ENCODE results near the gene FRAS1. TPM values are rescaled to one million over a fixed set of nuclear protein-coding genes. Genes with fewer than 3 reads are reported as not detected.

Gene FRAS1
- total and polyA plus RNA-seq, 2 of the 8 experiments (the other 6 are each of a cell fraction or from before 2014, with no cell fraction given), result 38.5 to 109 TPM

GRCh38 chr4:78165758-78166157, 108.6 kb downstream of the FRAS1 start:
- Histone ChIP-seq H4K5ac (ENCODE audit: insufficient read length, low read depth, low read length) (no peak overlapping the region), H3K27ac (ENCODE audit: low read depth, low read length) (no peak overlapping the region), H2BK120ac (replicated peaks; ENCODE audit: low read depth, low read length) (no peak overlapping the region), H4K91ac (replicated peaks; ENCODE audit: insufficient read length, low read length) (no peak overlapping the region), H3K14ac (ENCODE audit: insufficient read length) (no peak overlapping the region), H2AFZ (ENCODE audit: low read length) (no peak overlapping the region), H3K4me2 (ENCODE audit: insufficient read depth in 1 of 2, low read depth in 2 of 2, low read length in 2 of 2) (no peak overlapping the region), H3K56ac (replicated peaks; ENCODE audit: insufficient read length, low read depth, low read length) (no peak overlapping the region), H3K27me3 (replicated peaks in 1 of 4; ENCODE audit: control insufficient read depth in 3 of 4, extremely low read depth in 1 of 4, insufficient read depth in 3 of 4, low read length in 3 of 4) (no peaks in the 10 kb centered on the region), H2BK20ac (ENCODE audit: low read length) (no peak overlapping the region), H3K79me2 (ENCODE audit: control insufficient read depth in 1 of 2, insufficient read depth in 2 of 2, low read length in 2 of 2) (peaks cover 0 to 99% of the 10 kb centered on the region in 2 experiments; a peak in 3 of 4 replicates), H2AK5ac (ENCODE audit: low read depth, low read length) (no peak overlapping the region), H3K9me3 (ENCODE audit: insufficient read depth in 2 of 2, low read depth in 1 of 2, low read length in 1 of 2) (no peaks in the 10 kb centered on the region), H3K4me1 (replicated peaks in 1 of 4; ENCODE audit: control insufficient read depth in 3 of 4, insufficient read depth in 4 of 4, low read length in 3 of 4) (peaks cover 4 to 23% (median 15%) of the 10 kb centered on the region in 4 experiments; a peak in 5 of 7 replicates), H2BK12ac (ENCODE audit: low read depth, low read length) (no peak overlapping the region), H3K23me2 (ENCODE audit: low read depth, low read length) (no peaks in the 10 kb centered on the region), H2BK15ac (ENCODE audit: low read length) (no peak overlapping the region), H3K9ac (replicated peaks in 1 of 4; ENCODE audit: extremely low read depth in 1 of 4, low read depth in 3 of 4, low read length in 3 of 4) (no peak overlapping the region), H3K23ac (ENCODE audit: insufficient read length) (no peak overlapping the region), H2BK5ac (ENCODE audit: low read depth, low read length) (no peak overlapping the region), H3K18ac (ENCODE audit: extremely low read depth, low read length) (no peak overlapping the region), H4K20me1 (replicated peaks in 1 of 2; ENCODE audit: control insufficient read depth in 1 of 2, insufficient read depth in 2 of 2, low read length in 2 of 2) (peaks cover 3 to 7% of the 10 kb centered on the region in 2 experiments), H4K8ac (ENCODE audit: extremely low read depth, insufficient read depth, low read length) (no peak overlapping the region), H3K79me1 (ENCODE audit: low read depth, low read length) (peaks cover 4% of the 10 kb centered on the region; the same call in 1 of the 2 replicates), H3K36me3 (ENCODE audit: control insufficient read depth in 2 of 4, insufficient read depth in 4 of 4, low read length in 3 of 4) (no peaks in the 10 kb centered on the region), H3K4ac (replicated peaks; ENCODE audit: insufficient read length, low read depth, low read length) (no peak overlapping the region), H3K4me3 (ENCODE audit: extremely low read depth in 1 of 4, insufficient read depth in 2 of 4, low read depth in 3 of 4, low read length in 4 of 4) (no peak overlapping the region)
- TF ChIP-seq FOSL1 (IDR thresholded peaks at IDR 0.05; ENCODE audit: insufficient read depth, low read depth, low read length) (no peak), SUZ12 (IDR thresholded peaks at IDR 0.05; ENCODE audit: low read length) (no peak), TAF1 (IDR thresholded peaks at IDR 0.05; ENCODE audit: low read depth, low read length) (no peak)
- ChIA-PET CTCF (ENCODE audit: partially characterized antibody) (no interaction called here), POLR2A (ENCODE audit: partially characterized antibody) (interaction anchor here (1.8 kb wide), 1 partner anchor 16 kb away, joined by 3 read pairs; no protein-coding TSS in a partner anchor)
- DNase-seq (ENCODE audit: low read depth in 1 of 2, low spot score in 2 of 2), result no peak
- WGBS, 2 experiments (ENCODE audit: extremely low coverage in 1 of 2, insufficient coverage in 1 of 2, insufficient read length in 1 of 2, insufficient replicate concordance in 2 of 2, low coverage in 1 of 2, low lambda C conversion rate in 2 of 2, missing lambda C conversion rate in 1 of 2), result 87% methylated on average over 2 of the region's 2 CpGs; no CpG with 5 or more reads in 1 of the 2 experiments
- no peak for FAIRE-seq

Measured in H1 (cell line).